ENCODE measurements around the gene MCM7.

Gene MCM7

DNA sequence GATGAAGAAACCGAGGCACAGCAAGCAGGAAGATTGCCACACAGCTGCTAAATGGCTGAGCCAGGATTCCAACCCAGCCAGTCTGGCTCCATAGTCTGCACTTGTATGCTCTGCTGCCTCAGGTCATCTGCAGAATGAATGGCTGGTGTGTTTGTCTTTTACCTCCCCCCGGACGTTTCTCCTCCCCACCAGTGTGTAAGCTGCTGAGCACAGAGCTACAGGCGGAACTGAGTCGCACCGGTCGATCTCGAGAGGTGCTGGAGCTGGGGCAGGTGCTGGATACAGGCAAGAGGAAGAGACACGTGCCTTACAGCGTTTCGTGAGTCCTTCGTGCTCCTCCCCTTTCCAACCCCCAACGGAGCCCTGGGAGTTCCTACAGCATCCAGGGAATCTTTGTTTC is 20.9 kb upstream of the MCM7 start:
- no peak for DNase-seq

DNA sequence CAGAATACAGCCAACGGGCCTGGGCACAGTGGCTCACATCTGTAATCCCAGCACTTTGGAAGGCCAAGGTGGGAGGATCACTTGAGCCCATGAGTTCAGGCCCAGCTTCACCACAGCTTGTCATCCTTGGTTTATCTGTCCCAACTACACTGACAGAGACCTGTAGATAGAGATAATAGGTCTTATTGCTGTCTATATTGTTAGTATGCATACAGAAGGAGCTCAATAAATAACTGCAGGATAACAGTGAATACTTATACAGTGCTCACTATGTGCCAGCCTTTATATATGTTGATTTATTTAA is 19.5 kb upstream of the MCM7 start:
- DNase-seq: no peak

DNA sequence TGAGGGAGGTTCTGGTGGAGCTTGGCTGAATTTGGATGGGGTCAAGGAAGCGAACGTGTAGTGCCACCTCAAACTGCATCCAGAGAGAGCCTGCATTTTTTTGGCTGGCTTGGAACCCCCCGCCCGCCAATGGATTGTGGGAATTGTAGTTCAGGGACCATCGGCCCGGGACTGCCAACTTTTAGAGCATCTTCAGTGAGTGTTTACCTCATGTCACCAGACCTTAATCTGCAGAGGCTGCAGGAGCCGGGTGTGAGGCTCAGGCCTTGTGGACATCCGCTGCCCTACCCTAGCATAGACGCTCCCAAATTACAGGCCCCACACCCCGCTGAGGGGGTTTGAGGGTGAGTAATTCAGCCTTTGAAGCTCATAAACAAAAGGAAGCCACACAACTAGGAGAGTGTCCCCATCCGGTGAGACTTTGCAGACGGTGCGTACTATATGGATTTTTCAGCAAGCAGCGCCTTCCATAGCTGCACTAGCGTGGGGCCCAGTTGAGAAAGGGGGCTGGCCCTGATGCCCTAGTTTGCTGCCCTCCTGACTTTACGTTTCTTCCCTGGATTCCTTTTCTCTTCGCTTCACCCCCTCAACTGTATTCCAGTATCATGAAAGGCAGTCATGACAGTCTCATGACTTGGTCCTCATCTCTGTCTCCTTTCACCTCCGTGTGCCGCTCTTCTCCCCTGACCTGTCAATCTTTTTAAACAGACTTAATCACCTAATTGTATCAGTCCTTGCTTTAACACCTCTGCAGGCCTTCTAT is 19.0 kb upstream of the MCM7 start:
- DNase-seq: no peak

DNA sequence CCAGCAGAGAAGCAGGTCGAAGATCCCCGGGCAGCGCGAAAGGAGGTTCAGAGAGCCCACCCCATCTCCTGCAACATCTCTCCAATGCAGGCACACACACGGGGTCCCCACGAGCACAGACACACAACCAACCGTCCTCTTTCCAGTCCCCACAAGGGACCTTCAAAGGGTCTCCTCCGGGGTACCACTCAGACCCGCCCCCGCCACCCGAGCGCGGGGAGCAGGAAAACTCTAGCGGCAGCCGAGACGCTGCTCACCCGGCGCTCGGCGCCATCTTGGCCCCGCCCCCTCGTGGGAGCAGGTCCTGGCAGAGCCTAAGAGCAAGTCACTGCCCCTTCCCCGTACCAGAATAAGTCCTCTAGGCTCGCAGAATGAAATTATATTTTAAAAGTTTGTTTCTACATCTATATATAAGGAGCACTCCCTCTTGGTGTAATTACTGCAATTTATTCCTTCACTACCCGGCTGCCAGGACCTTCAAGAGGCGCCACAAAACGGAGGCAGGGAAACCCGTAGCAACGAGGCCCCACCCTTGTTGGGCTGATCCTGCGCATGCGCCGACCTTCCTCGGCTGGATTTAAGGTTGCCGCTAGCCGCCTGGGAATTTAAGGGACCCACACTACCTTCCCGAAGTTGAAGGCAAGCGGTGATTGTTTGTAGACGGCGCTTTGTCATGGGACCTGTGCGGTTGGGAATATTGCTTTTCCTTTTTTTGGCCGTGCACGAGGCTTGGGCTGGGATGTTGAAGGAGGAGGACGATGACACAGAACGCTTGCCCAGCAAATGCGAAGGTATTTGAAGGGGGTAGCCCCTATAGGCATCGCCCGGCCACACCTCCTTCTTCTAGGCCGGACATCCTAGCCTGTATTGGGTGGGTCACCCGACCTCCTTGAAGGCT is 18.1 kb upstream of the MCM7 start, which contains the start of the genes CNPY4 and TAF6:
Gene CNPY4, plus strand, starts transcription at position 563 of the 898 bp plus-strand sequence. Its CDS starts 111 bp downstream, at position 674.
Gene TAF6, minus strand, starts transcription at position 287 of the 898 bp plus-strand sequence. CDS start 5,149 bp downstream, outside the sequence.
- DNase-seq: peak; percentile 82

DNA sequence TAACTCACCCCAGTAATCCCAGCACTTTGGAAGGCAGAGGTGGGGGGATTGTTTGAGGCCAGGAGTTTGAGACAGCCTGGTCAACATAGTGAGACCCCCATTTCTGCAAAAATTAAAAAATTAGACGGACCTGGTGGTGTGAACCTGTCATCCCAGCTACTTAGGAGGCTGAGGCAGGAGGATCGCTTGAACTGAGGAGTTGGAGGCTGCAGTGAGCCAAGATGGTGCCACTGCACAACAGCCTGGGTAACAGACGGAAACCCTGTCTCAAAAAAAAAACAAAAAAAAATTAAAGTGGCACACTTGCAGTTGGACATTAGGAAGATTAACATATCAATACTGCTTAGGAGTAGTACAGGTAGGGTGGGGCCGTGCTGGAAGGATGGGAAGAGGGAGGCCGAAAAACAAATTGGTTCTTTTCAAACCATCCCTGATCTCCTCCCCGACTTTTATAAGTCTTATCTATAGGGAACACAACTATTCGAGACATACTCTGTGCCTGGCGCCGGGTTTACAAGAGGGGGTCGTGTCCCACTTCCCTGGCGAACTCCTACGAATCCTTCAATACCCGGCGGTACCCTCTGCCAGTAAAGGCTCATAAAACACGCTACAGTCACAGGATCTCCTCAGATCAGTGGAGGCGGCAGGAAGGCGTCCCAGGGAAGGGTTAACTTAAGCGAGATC is 17.3 kb upstream of the MCM7 start:
- no peak for DNase-seq

DNA sequence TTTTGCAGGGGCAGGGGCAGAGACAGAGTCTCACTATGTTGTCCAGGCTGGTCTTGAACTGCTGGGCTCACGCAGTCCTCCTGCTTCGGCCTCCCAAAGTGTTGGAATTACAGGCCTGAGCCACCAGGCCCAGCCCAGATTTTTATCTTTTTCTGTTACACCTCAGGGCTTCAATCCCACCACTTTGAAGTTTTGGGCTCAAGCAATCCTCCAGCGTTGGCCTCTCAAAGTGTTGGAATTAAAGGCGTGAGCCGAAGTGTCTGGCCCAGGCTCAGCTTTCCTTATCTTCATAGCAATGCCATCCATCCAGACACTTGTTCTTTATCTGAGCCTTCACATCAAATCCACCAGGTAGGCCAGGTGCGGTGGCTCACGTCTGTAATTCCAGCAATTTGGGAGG is 13.8 kb upstream of the MCM7 start:
- DNase-seq: no peak

DNA sequence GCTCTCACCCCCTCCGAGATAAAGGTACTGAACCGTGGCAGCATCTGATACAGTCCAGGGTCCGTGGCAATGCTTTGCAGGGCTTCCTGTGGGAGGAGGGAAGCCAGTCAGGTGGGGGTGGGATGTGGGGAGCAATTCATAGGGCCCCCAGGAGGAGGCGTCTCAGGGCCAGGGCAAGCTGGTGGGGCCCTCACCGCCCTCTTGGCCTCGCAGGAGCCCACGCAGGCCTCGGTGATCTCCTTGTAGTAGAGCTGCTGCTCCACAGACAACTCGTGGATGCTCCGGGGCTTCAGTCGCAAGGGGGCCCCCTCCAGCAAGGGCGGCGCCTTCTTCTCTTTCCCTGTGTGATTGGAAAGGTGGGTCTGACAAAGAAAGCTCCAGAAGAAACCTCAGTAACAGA is 10.7 kb upstream of the MCM7 start:
- no peak for DNase-seq

DNA sequence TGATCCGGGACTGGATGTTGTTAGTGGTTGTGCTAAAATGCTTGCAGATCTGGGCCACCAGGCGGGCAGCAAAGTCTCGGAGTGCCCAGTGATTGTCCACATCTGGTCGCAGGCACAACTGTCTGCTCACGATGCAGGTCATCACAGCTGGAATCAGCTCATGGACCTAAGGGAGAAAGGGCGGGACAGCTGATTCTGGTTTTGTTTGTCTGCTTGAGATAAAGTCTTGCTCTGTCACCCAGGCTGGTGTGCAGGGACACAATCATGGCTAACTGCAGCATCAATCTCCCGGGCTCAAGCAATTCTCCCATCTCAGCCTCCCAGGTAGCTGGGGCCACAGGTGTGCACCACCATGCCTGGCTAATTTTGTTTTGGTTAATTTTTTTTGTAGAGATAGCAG is 10.0 kb upstream of the MCM7 start:
- DNase-seq: no peak

DNA sequence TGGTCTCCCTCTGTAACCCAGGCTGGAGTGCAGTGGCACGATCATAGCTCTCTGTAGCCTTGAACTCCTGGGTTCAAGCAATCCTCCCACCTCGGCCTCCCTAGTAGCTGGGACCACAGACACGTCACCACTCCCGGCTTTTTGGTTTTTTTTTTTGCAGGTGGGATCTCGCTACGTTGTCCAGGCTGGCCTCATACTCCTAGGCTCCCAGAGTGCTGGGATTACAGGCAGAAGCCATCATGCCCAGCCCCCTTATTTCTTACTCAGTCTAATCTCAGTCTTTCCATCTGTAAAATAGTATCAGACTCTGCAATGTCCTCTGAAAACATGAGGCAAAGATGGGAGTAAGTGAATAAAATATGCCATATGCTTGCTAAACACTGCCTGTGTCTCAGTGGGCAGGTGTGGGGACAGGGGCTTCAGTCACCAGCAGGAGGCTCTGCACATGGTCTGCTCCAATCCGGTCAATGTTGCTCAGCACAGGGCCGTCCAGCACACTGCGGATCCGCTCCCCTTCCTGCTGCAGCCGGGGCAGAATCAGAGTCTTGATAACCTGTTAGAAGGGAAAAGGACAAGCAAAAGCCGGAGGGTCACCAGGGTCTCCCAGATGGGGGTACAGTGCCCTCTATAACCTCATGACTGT is 8.4 kb upstream of the MCM7 start:
- DNase-seq: no peak

DNA sequence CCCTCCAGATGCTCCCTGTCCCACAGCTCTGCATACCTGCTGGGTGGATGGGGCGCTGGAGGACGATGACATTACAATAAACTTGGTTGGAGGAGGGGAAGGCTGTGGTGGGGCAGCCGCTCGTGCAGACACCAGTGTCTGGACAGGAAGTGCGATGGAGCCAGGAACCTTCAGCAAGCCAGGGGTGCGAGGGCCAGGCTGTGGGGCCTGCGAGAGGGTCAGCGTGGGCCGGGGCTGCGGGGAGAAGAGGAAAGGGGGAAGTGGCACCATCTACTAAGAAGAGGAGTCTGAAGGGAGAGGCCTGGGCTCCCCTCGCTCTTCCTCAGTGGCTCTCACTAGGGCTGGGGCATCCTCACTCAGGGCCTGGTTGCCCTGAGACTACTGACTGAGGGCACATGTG is 6.7 kb upstream of the MCM7 start:
- no peak for DNase-seq

DNA sequence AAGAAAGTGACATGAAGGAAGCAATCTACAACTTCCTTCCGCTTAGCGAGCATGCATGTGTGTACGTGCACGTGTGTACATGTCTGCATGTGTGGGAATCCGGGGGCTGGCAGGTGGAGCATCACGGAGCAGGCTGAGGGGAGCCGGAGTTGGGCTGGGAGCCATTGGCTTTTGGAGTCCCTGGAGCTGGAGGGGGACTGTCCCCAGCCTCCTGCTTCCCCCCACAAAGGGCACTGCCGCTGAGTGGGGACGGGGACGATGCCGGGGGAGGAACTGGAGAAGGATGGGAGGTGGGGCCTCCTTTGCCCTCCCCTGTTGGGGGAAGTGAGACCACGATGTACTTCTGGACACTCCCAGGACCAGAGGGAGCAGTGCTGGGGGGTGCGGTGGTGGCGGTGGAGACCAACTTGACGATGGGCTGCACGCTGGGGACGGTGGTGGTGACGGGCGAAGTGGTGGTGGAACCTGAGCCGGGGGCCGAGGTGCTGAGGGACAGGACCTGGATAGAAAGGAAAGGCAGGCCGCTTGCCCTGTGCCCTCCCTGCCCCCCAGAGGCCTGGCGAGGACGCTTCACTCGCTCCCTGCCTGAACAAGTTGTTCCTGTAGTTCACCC is 6.0 kb upstream of the MCM7 start:
- DNase-seq: no peak

DNA sequence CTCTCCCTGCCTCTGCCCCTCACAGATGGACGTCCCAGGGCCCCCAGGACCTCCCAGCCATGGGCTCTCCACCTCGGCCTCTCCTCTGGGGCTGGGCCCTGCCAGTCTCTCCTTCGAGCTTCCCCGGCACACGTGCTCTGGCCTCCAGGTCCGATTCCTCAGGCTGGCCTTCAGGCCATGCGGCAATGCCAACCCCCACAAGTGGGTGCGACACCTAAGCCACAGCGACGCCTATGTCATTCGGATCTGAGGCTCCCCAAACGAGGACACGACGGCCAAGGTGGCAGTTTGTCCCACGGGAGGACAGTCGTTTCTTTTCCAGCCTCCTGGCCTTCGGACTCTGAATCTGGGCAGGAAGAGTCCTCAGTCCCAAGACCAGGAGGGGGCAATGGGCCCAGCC is 5.4 kb upstream of the MCM7 start:
- DNase-seq: no peak

DNA sequence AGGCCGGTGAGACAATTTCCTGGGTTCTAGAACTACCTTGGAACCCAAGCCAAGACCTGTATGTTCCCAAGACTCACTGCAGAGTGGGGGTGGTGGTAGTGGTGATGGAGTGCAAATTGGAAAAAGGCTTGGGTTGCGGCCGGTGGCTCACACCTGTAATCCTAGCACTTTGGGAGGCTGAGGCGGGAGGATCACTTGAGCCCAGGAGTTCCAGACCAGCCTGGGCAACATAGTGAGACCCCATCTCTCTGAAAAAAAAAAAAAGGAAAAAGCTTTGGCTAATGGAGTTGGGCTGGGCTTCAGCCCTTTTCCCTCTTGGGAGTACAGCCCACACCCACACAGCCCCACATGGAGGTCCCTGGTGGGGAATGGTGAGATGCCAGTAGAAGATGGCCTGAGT is 4.3 kb upstream of the MCM7 start:
- no peak for DNase-seq

DNA sequence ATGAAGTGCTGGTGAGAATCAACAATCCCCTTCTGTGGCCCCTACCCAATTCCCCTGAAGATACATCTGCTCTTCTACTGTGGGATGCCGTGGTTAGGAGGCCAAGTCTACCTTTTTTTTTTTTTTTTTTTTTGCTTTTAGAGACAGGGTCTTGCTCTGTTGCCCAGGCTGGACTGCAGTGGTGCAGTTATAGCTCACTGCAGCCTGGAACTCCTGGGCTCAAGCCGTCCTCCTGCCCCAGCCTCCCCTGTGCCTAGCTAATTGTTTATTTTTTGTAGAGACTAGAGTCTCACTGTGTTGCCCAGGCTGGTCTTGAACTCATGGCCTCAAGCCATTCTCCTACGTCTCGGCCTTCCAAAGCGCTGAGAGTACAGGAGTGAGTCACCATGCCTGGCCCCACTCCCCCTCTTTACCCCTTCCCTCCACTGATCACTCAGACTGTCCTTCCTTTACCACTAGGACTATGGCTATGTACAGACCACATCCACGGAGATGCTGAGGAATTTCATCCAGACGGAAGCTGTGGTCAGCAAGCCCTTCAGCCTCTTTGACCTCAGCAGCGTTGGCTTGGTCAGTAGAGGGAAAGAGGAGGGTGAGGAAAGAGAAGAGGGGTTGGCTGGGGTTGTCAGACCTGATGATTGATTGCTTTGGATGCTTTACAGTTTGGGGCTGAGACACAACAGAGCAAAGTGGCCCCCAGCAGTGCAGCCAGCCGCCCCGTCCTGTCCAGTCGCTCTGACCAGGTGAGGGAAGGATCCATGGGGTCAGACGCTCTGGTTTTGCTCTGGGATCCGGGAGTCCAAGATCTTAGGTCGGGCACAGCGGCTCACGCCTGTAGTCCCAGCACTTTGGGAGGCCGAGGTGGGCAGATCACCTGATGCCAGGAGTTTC is 2.0 kb upstream of the MCM7 start:
- peak; percentile 99 for DNase-seq

DNA sequence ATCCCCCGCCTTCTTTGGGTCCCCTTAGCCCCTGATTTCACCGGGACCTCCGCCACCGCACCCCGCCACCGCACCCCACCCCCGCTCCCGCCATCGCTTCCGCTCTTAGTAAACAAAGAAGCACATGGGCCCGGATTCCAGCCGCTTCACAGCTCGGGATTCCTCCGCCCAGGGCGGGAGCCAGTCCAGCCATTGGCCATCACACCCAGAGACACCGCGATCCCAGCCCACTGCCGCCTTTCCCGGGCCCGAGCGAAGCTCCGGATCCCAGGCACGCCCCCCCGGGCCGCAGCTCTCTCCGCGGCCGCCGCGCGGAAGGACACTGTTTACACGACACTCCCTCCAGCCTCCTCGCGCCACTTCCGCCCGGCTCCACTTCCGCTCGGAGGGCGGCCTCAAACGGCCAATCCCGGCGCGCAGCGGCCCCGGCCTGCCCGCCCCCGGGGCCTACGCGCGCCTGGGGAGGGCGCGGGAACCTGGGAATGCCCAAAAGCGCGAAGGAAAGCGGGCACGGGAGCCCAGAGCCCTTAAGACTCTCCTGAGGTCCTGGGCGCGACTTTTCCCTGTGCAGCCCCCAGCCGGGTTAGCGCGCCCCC is 679 bp downstream of the MCM7 start:
- DNase-seq: peak; percentile 97

DNA sequence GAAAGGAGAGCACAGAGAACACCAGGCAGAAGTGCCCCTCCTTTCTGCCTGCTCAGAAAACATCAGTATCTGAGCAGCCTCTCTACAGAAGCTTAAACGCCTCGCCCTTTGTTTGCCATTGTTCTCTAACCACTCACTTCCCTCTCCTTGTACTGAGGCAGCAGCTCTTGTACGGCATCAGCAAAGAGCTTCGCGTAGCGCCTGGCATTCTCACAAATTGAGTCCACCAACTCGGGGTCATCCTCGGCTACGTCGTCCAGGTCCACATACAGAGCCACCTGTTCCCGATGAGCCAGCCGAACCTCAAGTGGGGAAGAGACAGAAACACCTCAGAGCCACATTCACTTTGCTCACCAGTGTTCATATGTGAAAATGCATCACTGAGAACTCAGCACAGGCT is 1.7 kb downstream of the MCM7 start:
- DNase-seq: no peak

DNA sequence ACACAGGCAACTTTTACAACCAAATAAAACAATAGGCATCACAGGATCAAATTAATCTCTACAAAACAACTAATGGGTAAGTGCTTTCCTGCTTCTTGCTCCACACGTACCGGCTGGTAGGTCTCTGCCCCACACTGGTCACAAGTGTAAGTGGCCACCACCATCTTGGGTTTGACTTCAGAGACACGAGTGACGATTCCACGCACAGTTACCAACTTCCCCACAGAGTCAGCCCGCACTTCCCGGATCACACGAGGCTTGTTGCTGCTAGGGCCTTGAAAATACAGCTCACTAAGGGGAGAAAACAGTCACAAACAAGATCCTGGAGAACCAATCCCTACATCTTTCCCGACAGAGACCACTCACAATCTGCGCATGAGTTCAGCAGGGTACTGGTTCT is 2.3 kb downstream of the MCM7 start:
- no peak for DNase-seq

DNA sequence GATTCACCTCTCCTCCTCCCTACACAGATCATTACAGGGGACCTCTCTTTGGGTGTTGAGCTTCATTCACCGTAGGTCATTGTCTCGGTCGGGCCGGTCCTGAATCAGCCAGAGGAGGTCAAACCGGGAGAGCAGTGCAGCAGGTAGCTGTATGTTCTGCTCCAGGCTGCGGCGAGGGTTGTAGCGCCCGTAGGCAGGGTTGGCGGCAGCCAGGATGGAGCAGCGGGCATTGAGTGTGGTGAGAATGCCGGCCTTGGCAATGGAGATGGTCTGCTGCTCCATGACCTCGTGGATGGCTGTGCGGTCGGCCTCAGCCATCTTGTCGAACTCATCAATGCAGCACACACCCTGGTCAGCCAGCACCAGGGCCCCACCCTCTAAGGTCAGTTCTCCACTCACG is 5.5 kb downstream of the MCM7 start:
- DNase-seq: no peak

DNA sequence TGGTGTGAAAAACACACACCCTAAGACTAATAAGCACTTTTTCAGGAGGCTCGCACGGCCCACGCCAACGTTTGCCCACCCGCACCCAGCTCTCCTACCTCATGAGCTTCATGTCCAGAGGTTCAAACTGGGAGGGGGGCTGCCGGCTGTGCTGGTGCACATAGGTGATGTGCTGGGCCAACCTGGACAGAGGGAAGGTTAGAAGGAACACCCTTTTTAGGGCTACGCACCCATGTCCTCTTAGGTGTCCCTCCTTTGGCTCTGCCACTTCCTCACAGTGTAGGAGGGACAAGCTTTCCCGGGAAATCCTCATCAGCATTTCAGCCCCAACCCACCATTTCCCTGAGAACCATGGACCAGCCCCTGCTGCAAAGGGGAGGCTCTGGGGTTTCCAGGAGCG is 5.9 kb downstream of the MCM7 start:
- no peak for DNase-seq

DNA sequence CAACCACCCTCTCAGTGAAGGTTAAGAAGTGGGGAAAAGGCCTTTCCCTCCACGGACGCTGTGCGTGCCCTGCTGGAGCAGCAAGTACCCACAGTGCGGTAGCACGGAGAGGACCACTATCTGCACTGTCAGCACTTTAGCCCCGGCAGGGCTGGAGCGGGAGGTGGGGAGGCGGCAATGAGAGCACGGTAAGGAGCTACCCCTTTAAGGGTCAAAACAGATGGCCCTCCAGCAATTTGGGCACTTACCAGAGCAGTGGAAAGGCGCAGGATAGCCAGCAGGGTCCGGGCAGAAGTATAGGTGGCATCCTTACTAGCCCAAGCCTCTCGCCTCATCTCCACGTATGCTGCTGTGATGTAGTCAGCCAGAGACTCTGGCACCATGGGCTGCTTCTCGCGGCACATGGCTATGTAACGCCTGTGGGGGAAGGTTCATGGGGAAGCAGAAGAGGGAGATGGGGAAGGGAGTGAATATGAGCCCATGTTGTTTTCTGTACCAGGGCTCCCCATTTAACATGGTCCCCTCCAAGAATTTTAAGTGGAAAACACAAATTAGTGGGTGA is 7.2 kb downstream of the MCM7 start:
- no peak for DNase-seq

DNA sequence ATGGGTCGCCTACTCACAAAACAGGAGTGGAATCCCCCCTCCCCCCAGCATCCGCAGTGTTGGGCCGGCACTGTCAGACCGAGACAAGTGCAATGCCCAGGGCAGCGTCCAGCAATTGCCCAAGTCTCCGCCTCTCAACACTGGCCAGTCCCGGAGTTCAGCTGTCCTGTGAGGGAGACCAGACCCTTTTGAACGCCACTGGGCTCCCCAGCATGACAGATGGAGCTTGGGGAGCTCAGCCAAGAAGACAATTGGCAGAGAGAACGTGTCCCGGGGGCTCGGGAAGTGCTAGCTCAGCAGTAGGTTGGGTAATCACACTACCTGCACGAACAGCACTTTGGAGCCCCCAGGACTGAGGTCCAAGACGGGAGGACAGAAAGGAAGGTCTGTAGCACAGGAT is 7.7 kb downstream of the MCM7 start:
- DNase-seq: no peak

Measured in NCI-H226 (cell line).